ENCODE measurements around the gene TEKT5. TPM values are rescaled to one million over a fixed set of nuclear protein-coding genes. Genes with fewer than 3 reads are reported as not detected.

The TEKT5 gene
- total and polyA plus RNA-seq, 4 donors, result 0.13 to 0.92 TPM; not detected in 2

DNA sequence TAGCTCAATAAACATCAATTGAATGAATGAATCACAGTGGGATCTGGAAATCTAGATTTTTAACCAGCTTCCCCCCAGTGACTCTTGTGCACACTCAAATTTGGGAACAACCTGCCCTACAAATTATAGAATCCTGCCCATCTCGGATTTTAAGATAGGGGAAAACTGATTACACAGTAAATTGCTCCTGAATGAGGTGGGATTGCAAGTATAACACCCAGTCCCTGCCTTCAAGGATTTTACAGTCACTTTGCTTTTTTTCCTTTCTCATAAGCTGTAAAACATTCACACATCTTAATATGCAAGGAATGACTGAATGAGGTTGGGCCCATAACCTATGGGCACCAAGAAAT is 48.5 kb downstream of the TEKT5 start:
- Histone ChIP-seq H3K4me1 (ENCODE audit: control insufficient read depth in 4 of 4, insufficient read depth in 4 of 4, low read length in 3 of 4) (peaks cover 10 to 31% (median 22%) of the 10 kb centered on the region in 4 donors), H3K27me3 (ENCODE audit: control insufficient read depth in 4 of 4, insufficient read depth in 4 of 4, low read length in 3 of 4) (no peaks in the 10 kb centered on the region), H3K4me3 (ENCODE audit: low read depth in 1 of 3, low read length in 3 of 3) (no peak overlapping the region), H3K36me3 (ENCODE audit: control insufficient read depth in 4 of 4, insufficient read depth in 3 of 4, low read depth in 1 of 4, low read length in 3 of 4) (no peaks in the 10 kb centered on the region), H3K27ac (ENCODE audit: low read depth in 1 of 2, low read length in 2 of 2) (peak overlapping the region in 1 of 2 donors; percentile 73), H3K9ac (ENCODE audit: low read depth in 1 of 2, low read length in 2 of 2) (peak overlapping the region in 1 of 2 donors; percentile 16), H3K9me3 (ENCODE audit: control insufficient read depth in 4 of 4, low read length in 3 of 4) (no peaks in the 10 kb centered on the region)
- no peak for TF ChIP-seq YY1 (IDR thresholded peaks at IDR 0.05)
- TF ChIP-seq SP1 (IDR thresholded peaks at IDR 0.05), result no peak
- TF ChIP-seq EGR1 (IDR thresholded peaks at IDR 0.05; ENCODE audit: low read depth in 2 of 2), result no peak
- TF ChIP-seq ATF3 (IDR thresholded peaks at IDR 0.05), result no peak
- TF ChIP-seq FOXA1 (IDR thresholded peaks at IDR 0.05), result no peak
- TF ChIP-seq JUND (IDR thresholded peaks at IDR 0.05), result no peak
- TF ChIP-seq RXRA (IDR thresholded peaks at IDR 0.05), result no peak
- TF ChIP-seq, protein P1, sequence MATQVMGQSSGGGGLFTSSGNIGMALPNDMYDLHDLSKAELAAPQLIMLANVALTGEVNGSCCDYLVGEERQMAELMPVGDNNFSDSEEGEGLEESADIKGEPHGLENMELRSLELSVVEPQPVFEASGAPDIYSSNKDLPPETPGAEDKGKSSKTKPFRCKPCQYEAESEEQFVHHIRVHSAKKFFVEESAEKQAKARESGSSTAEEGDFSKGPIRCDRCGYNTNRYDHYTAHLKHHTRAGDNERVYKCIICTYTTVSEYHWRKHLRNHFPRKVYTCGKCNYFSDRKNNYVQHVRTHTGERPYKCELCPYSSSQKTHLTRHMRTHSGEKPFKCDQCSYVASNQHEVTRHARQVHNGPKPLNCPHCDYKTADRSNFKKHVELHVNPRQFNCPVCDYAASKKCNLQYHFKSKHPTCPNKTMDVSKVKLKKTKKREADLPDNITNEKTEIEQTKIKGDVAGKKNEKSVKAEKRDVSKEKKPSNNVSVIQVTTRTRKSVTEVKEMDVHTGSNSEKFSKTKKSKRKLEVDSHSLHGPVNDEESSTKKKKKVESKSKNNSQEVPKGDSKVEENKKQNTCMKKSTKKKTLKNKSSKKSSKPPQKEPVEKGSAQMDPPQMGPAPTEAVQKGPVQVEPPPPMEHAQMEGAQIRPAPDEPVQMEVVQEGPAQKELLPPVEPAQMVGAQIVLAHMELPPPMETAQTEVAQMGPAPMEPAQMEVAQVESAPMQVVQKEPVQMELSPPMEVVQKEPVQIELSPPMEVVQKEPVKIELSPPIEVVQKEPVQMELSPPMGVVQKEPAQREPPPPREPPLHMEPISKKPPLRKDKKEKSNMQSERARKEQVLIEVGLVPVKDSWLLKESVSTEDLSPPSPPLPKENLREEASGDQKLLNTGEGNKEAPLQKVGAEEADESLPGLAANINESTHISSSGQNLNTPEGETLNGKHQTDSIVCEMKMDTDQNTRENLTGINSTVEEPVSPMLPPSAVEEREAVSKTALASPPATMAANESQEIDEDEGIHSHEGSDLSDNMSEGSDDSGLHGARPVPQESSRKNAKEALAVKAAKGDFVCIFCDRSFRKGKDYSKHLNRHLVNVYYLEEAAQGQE (IDR thresholded peaks at IDR 0.05), result no peak
- TF ChIP-seq, protein P2, sequence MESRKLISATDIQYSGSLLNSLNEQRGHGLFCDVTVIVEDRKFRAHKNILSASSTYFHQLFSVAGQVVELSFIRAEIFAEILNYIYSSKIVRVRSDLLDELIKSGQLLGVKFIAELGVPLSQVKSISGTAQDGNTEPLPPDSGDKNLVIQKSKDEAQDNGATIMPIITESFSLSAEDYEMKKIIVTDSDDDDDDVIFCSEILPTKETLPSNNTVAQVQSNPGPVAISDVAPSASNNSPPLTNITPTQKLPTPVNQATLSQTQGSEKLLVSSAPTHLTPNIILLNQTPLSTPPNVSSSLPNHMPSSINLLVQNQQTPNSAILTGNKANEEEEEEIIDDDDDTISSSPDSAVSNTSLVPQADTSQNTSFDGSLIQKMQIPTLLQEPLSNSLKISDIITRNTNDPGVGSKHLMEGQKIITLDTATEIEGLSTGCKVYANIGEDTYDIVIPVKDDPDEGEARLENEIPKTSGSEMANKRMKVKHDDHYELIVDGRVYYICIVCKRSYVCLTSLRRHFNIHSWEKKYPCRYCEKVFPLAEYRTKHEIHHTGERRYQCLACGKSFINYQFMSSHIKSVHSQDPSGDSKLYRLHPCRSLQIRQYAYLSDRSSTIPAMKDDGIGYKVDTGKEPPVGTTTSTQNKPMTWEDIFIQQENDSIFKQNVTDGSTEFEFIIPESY (IDR thresholded peaks at IDR 0.05), result no peak
- no peak for TF ChIP-seq NR2F2 (IDR thresholded peaks at IDR 0.05)
- TF ChIP-seq CTCF (IDR thresholded peaks at IDR 0.05; ENCODE audit: low read depth, low read length, missing input control), result no peak
- no peak for TF ChIP-seq RAD21 (IDR thresholded peaks at IDR 0.05)
- no peak for TF ChIP-seq GABPA (IDR thresholded peaks at IDR 0.05 in 1 of 2, conservative IDR thresholded peaks at IDR 0.05 in 1 of 2)
- TF ChIP-seq TAF1 (conservative IDR thresholded peaks at IDR 0.05), result no peak
- TF ChIP-seq HNF4G (IDR thresholded peaks at IDR 0.05), result no peak
- 42% methylated on average over 1 of the region's 1 CpG for WGBS
- DNase-seq (ENCODE audit: low spot score), result no peak

GRCh38 chr16:10644092-10644491 is 50.6 kb downstream of the TEKT5 start:
- H3K27ac ChIP-seq (ENCODE audit: low read depth in 1 of 2, low read length in 2 of 2), result no peak overlapping the region
- H3K9ac ChIP-seq (ENCODE audit: low read depth in 1 of 2, low read length in 2 of 2), result no peak overlapping the region
- H3K27me3 ChIP-seq (ENCODE audit: control insufficient read depth in 4 of 4, insufficient read depth in 4 of 4, low read length in 3 of 4), result no peaks in the 10 kb centered on the region
- no peak for TF ChIP-seq FOXA1 (IDR thresholded peaks at IDR 0.05)
- TF ChIP-seq JUND (IDR thresholded peaks at IDR 0.05), result no peak
- no peak for TF ChIP-seq SP1 (IDR thresholded peaks at IDR 0.05)
- TF ChIP-seq CTCF (IDR thresholded peaks at IDR 0.05; ENCODE audit: low read depth, low read length, missing input control), result no peak
- TF ChIP-seq, protein P3, sequence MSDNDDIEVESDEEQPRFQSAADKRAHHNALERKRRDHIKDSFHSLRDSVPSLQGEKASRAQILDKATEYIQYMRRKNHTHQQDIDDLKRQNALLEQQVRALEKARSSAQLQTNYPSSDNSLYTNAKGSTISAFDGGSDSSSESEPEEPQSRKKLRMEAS (IDR thresholded peaks at IDR 0.05), result no peak
- no peak for TF ChIP-seq HNF4G (IDR thresholded peaks at IDR 0.05)
- no peak for TF ChIP-seq RXRA (IDR thresholded peaks at IDR 0.05)
- no peak for TF ChIP-seq FOXA2 (IDR thresholded peaks at IDR 0.05)
- H3K9me3 ChIP-seq (ENCODE audit: control insufficient read depth in 4 of 4, low read length in 3 of 4), result no peaks in the 10 kb centered on the region
- WGBS, result 91% methylated on average over 6 of the region's 6 CpGs
- H3K36me3 ChIP-seq (ENCODE audit: control insufficient read depth in 4 of 4, insufficient read depth in 3 of 4, low read depth in 1 of 4, low read length in 3 of 4), result no peaks in the 10 kb centered on the region
- no peak overlapping the region for H3K4me3 ChIP-seq (ENCODE audit: low read depth in 1 of 3, low read length in 3 of 3)
- no peak for DNase-seq (ENCODE audit: low spot score)
- peaks cover 10 to 31% (median 22%) of the 10 kb centered on the region in 4 donors for H3K4me1 ChIP-seq (ENCODE audit: control insufficient read depth in 4 of 4, insufficient read depth in 4 of 4, low read length in 3 of 4)

Measured in liver (tissue), 9 donors.